GM12801 (cell line): ENCODE results near the gene B4GAT1.

Experiments
- CTCF ChIP-seq: IDR thresholded peaks from one replicate; pipeline ENCODE4 v1.5.1; 2011; ENCODE audit warnings: control low read depth; ENCODE audit not compliant: insufficient read length; ENCODE audit errors: extremely low read depth

B4GAT1 gene

DNA sequence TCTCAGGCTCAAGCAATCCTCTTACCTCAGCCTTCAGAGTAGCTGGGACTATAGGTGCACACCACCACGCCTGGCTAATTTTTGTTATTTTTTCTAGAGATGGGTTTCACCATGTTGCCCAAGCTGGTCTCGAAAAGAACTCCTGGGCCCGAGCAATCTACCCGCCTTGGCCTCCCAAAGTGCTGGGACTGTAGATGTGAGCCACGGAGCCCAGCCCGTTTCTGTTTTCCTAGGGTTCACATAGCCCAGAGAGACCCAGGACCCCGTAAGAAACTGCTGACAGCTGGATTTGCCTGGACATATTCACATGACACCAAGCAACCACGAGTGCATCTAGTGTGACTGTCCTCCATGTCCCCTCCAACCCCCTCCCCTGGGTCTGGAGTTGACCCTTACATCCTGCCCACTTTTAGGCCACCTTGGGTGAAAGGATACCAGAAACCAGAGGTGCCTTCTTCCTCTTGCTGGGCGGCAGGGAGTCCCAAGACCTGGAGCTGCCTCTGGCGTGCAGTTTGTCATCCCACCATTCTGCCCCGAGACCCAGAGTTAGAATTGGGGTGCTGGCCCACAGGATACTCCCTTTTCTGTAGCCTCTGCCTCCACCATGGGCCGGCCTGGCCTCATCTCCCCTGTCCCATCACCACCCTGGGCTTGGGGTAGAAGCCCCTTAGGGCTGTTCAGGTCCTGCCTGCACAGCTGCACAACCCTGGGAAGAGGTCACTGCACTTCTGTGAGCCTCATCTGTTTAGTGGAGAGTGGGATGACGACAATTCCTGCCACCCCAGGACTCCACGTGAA is 7.5 kb downstream of the B4GAT1 start:
- TF ChIP-seq CTCF, result no peak

GRCh38 chr11:66339162-66339675 is 8.2 kb downstream of the B4GAT1 start:
- no peak for TF ChIP-seq CTCF

DNA sequence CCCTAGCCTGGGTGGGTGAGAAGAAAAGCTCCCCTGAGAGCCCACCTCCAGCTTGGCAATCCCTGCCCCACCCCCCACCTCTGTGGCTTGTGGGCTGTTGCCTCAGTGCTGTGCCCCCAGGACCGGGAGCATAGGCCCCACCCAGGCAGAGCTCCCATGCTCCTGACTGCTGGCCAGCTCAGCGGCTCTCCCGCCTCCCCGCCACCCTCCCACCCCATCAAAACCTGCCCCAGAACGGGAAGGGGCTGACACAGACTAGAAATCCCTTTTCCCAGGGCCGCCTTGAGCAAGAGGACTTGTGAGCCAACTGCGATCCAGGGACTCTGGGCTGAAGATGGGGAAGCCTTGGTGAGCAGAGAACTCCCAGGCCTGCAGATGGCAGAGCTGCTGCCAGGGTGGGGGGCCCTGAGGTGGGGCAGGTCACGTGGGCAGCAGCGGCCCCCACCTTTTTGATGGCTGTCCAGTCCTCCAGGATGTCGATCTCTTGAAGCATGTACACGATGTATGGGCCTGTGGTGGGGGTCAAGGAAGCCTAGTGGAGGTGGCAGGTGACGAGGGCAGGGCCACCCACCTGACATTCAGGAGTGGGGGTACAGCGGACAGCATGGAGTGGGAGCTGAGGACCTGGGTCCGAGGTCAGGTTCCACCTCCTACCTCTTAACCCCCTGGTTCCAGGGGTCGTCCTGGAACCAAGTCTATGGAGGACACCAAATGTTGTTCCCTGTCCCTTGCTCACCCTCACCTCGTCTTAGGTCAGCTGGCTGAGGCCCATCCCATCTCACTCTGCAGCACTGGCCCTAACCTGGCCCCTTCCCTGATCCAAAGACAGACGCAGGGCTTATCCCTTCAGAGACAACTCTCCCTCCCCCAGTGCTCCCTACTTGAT is 8.9 kb downstream of the B4GAT1 start:
- TF ChIP-seq CTCF, result no peak

DNA sequence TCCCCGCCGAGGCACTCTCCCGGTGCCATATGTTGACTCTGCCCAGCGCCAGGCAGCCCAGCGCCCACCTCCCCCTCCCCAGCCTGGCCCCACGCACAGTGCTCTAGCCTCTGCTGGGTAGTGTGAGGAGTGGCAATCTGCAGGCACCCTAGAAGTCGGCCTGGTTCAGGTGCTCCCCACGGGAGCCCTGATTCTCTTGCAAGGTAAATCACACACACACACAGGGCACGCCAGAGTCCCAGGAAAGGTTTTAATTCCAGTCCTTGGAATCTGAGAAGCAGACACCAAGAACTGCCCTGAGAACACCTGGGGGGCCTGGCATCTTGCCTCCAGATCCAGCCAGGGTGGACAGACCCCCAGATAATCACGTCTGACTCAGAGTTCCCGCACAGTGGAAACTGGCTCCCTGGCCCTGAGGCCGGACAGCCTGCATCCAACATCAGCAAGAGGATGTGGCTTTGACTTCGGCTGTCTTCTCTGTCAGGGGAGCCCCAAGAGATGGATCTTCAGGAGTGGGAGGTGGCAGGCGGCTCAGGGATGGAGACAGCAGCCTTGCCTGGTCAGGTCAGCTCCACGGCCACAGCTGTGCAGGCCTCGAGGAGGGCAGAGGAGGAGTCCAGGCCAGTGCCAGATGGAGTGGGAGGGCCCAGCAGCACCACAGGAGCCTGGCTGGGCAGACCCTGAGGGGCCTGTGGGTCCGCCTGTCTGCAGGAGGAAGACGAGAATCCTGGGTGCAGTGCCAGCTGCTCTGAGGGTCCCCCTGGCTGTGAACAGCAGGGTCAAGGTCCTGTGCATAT is 10.1 kb downstream of the B4GAT1 start:
- TF ChIP-seq CTCF, result no peak

DNA sequence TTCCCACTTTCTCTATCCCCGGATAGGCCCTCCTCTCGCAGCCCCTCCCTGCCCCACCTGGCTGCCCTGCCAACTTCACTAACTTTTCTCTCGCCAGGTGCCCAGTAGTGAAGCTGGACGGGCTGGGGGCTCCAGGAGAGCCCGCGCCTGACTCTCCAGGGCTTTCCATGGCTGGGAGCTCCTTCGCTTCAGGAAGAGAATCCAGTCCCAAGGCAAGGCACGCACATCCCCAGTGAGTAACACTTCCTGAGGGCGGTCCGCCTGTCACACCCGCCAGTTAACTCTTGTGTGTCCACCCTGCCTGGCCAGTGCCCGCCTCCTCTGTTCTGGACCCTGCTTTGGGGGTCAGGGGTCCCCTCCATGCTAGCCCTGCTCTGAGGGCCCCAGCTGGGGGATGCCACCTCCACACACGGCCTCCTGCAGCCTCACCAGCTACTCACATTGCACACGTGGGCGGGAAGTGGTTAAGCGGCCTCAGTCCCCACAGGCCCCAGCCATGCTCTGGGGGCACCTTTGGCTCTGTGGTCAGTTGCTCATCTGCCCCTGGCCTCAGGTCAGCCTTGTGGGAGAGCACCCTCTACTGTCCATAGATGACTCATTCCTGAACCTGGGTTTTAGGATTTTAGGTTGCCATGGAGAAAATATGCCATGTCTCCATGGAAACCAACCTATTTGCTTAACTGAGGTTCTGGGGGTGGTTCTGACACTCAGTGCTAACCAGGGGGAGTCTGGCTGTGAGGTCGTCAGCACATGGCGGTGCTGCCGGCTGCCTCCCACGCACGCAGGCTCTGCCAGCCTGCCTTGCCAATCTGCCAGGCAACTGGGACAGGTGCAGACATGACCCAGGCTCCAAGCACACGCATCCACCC is 11.0 kb downstream of the B4GAT1 start, which contains the start of gene RIN1:
TSS of gene RIN1 (minus strand) at position 201 of the 869 bp plus-strand sequence. CDS start at position 169, 32 bp downstream.
- no peak for TF ChIP-seq CTCF

GRCh38 chr11:66335531-66336233 is 11.7 kb downstream of the B4GAT1 start:
- TF ChIP-seq CTCF, result no peak
